HG02759 (cell line): ENCODE data around the gene NCR2.
"Not testable (repeated sequence)": the region's sequence is repeated elsewhere in the genome, so short reads cannot be mapped to it uniquely, and the experiment has no call there.

Experiments
- ATAC-seq: cut with Tn5 transposase; IDR thresholded peaks from one replicate; pipeline ENCODE4 v1.9.1; 2021; ENCODE audit warnings: mild to moderate bottlenecking, moderate library complexity; ENCODE audit not compliant: unreplicated experiment

NCR2 gene, protein sequence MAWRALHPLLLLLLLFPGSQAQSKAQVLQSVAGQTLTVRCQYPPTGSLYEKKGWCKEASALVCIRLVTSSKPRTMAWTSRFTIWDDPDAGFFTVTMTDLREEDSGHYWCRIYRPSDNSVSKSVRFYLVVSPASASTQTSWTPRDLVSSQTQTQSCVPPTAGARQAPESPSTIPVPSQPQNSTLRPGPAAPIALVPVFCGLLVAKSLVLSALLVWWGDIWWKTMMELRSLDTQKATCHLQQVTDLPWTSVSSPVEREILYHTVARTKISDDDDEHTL

DNA sequence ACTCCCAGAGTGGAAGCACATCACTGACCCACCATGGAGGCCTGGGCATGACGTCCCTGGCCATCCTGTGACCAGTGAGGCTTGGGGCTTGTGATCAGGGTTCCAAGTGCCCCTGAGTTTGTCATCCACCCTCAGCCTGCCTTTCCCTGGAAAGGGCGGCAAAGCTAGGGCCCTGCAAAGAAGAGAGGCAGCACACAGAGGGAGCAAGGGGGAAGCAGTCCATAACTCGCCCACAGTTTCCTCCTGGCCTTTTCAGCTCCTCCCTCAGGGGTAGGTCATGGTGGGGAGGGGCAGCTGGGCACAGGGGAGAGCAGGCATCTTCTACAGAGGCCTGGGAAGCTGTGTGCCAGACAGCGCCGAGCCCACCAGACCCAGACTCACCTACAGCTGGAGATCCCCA is at the start of gene NCR2:
TSS of gene NCR2 (plus strand) at position 313 of the 400 bp plus-strand sequence. CDS start 269 bp downstream, outside the sequence.
- no peak for ATAC-seq

DNA sequence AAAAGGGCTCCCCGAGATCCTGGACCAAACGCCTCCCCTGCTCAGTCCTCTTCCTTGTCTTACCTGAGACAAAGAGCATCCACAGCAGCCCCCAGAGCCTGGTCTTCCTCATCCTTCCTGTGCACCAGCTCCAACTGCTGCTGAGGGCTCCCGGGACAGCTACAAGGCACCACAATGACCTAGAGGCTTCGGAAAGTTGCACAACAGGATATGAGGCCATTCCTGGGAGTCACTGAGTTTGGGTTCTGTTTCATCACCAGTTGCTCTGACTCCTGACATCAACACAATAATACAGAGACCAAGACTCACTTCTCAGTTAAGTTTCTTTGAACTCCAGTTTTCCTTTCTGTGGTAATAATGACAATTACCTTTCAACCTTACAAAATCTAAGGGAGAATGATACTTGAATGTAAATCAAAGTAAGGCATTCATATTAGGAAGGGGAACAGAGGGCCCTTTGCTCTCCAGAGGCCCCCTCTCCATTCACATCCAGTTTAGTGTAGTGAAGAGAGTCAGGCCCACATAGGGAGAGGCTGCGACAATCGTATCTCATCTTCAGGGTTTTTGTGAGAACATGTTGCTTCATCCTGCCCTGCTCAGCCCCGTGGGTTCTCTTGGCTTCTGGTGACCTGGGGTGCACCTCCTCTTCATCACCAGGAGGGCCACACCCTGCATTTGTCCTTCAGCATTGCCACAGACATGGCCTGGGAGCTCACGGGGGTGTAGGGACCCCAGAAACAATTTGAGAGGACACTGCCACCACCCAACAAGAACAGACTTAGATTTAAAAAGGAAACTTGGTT is 48.7 kb upstream of the NCR2 start, which contains the start of gene TREM1:
TSS of gene TREM1 (minus strand) at position 139 of the 803 bp plus-strand sequence. CDS start at position 112, 27 bp downstream.
- no peak for ATAC-seq

DNA sequence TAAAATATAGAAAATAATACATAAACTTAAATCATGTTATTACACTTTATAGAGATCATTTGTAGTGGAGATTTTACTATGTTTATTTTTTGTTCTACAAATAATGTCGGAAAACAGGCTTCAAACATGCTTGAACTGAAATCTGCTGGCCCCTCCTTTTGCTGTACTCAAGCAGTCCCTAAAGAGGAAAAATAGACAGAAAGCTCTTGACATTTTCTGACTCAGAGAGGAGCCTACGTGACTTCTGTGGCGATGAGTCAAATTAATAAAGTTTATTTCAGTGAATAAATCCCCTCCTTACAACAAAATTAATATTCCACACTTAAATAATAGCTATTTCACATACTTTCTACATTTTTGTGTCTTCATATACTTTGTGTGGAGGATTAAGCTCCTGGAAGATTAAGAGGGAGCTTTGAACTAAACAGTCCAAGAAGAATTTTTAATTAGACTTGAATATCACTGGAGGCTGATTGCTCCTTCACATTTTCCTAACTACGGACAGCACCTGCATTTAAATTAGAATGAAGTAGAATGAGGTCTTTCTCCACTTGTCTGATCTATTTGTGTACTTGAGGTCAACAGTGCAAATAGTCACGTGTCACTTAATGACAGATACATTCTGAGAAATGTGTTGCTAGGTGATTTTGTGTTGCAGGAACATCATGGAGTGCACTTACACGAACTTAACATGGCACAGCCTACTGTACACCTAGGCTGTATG is 47.2 kb upstream of the NCR2 start:
- no peak for ATAC-seq

DNA sequence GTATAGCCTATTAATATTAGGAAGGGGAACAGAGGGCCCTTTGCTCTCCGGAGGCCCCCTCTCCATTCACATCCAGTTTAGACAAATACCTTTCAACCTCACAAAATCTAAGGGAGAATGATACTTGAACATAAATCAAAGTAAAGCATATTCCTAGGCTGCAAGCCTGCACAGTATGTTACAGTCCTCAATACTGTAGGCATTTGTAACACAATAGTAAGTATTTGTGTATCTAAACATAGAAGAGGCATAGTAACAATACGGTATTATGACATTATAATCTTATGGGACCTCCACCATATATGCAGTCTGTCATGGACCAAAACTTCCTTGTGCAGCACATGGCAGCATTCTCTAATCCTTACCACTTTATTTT is 46.7 kb upstream of the NCR2 start:
- no peak for ATAC-seq

DNA sequence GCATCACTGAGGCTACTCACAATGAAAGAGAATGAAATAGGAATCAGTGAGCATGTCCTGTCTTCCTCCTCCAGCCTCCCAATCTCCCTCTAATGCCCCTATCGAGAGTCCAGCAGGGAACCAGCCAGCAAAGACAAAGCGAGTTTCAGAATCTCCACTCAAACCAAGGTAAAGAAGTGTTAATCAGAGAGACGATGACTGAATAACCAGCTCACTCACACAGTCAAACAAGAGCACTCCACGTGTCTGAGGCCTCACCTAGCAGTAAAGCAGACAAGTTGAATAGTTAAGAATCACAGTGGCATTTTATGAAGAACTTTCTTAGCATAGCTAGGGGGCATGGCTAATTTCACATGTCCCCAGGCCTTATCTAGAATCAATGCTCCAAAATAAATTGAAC is 45.6 kb upstream of the NCR2 start:
- no peak for ATAC-seq

DNA sequence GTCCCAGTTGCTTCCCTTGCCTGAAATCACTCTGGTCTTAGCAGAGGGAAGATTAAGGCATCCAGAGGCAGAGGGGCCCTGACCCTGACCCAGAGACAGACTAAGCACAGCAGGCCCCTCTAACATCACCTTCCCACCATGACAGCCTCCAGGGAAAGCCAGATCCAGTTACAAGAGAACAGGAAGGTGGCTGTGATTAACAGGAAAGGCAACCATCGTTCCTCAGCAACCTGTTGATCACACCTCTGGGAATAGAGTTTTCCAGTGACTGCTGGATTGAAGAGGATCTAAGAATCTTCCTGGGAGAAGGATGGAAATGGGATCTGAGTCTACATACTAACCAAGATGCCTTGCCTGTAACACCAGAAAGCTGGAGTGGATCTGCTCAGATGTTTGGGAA is 43.7 kb upstream of the NCR2 start:
- no peak for ATAC-seq

DNA sequence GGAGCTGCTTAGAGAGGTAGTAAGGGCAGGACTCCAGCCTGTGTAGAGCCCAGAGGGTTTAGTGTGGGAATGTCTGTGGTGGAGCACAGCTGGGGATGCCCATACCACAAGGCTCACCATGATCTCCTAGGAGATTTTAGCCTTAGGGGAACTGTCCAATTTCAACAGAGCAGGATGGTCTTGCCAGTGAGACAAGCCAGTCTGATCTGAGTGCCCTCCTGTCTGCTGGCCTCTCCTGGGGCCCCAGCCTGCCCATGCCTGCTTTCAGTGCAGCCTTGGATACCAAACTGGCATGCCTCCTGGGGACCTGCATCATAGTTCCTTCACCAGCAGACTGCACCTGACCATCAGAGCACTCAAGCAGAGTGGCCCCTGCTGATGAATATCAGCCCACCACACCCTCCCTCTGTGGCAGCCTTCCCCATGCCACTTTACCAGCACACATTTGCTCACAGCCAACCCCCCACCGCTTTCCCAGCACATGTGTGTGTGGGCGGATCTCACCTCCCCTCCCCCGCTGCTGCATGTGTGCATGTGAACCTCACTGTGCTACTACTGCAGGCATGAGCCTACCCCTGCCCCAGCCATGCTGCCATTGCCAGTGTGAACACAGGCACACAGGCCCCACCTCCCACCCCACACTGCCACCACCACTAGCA is 41.1 kb upstream of the NCR2 start:
- no peak for ATAC-seq

DNA sequence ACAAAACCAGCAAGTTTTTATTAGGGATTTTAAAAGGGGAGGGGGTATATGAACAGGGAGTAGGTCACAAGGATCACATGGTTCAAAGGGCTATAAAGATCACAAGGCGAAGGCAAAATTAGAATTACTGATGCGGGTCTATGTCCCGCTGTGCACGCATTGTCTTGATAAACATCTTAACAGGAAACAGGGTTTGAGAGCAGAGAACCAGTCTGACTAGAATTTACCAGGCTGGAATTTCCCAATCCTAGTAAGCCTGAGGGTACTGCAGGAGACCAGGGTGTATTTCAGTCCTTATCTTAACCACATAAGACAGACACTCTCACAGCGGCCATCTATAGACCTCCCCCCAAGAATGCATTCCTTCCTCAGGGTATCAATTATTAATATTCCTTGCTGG is 38.2 kb upstream of the NCR2 start:
- not testable (repeated sequence) for ATAC-seq

DNA sequence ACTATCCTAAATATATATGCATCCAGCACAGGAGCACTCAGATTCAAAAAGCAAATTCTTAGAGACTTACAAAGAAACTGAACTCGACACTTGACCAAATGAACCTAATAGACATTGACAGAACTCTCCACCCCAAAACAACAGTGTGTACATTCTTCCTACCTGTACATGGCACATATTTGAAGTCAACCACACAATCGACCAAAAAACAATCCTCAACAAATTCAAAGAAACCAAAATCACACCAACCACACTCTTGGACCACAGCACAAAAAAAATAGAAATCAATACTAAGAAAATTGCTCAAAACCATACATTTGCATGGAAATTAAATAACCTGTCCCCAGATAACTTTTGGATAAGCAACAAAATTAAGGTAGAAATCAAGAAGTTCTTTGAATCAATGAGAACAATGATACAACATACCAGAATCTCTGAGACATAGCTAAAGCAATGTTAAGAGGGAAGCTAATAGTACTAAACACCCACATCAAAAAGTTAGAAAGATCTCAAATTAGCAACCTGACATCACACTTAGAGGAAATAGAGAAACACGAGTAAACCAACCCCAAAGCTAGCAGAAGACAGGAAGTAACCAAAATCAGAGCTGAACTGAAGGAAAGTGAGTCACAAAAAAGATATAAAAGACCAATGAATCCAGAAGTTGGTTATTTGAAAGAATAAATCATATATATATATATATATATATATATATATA is 36.5 kb upstream of the NCR2 start:
- no peak for ATAC-seq

DNA sequence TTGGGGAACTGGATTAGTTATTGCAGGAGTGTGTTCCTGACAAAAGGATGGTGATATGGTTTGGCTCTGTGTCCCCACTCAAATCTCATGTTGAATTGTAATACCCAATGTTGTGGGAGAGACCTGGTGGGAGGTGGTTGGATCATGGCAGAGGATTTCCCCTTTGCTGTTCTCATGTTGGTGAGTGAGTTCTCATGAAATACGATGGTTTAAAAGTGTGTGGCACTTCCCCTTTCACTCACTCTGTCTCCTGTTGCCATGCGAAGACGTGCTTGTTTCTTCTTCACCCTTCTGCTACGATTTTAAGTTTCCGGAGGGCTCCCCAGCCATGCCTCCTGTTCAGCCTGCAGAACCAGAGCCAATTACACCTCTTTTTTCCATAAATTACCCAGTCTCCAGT is 32.8 kb upstream of the NCR2 start:
- no peak for ATAC-seq

DNA sequence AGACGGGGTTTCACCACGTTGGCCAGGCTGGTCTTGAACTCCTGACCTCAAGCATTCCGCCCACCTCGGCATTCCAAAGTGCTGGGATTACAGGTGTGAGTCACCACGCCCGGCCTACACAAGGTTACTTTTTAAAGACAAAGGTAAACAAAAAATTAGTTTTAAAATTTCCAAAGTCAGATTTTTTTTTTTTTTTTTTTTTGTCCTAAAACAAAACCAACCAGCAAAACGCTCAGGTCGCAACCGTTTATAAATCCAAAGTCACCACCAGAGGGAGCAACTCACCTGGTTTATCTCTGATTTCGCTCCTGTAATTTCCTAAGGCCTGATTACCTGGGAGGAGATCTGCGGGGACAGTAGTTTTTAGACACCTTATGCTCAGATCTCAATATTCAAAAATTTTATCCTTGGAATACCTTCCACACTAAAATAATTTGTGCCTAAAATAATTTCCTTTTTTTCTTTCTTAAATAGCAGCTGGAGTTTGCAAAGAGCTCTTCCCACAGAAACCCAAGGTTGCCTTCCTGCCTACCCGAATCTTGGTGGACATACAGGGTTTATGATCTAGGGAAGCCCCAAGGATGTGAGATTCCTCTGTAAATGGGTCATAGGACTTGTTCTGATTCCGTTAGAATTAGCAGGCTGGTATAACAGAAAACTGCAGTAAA is 29.1 kb upstream of the NCR2 start:
- no peak for ATAC-seq

DNA sequence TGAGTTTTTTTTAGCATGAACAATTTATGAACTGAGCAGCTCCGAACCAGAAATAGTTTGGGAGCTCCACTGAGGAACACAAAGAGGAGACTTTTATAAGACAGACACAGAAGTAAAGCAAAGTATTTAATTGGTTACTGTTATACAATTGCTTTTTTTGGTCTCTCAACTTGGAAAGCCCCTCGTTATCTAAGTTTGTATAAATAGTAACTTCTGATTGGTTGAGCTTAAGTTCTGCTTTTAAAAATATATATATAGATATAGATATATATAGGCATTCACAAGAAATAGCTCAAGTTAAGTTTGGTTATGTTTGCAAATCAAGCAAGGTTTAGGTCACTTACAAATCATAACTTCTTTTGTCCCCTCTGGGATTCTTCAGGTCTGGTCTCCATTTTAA is 20.2 kb upstream of the NCR2 start:
- no peak for ATAC-seq

DNA sequence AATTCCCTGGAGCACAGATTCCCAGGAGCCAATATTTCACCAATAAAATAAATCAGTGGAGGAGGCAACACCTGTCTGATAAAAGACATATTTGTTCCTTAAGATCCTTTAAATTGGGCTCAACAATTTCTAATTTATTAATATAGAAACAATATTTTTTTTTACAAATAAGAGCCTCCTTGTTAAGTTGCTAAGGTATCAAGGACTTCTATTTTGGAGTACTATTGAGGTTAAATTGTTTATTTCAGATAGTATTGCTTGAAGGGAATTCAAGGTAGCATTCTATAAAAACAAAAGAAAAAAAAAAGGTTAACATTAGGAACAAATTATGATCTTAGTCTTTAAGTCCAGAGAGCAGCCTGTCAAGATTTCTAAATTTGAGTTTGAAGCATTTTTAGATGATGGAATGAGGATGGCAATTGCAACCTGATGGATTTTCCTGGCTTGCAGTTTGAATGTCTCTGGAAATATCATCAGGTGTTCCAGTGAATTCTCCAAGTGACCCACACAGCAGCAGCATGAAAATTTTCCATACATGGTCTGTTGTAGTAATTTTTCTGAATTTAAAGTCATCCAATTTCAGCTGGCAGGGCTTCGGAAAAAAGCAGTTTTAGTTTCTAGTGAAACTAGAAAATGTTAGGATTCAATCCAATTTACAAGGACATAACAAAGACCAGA is 19.3 kb upstream of the NCR2 start:
- ATAC-seq, result no peak

DNA sequence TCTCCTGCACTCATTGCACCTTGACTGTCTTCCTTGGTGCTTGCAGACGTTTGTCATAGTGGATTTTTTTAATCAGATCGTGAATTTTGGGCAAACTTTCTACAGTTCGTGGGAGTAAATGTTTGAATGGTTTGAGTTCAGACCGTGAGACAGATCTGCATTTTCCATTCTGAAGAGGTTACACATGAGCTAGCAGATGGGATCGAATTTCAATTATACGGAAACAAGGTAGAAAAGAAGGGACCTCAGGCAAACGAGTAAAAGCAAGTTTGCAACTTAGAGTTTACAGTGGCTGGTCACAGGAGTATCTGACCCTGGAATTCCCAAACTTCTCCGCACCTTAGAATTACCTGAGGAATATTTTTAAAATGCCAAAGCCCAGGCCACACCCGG is 17.2 kb upstream of the NCR2 start:
- no peak for ATAC-seq

DNA sequence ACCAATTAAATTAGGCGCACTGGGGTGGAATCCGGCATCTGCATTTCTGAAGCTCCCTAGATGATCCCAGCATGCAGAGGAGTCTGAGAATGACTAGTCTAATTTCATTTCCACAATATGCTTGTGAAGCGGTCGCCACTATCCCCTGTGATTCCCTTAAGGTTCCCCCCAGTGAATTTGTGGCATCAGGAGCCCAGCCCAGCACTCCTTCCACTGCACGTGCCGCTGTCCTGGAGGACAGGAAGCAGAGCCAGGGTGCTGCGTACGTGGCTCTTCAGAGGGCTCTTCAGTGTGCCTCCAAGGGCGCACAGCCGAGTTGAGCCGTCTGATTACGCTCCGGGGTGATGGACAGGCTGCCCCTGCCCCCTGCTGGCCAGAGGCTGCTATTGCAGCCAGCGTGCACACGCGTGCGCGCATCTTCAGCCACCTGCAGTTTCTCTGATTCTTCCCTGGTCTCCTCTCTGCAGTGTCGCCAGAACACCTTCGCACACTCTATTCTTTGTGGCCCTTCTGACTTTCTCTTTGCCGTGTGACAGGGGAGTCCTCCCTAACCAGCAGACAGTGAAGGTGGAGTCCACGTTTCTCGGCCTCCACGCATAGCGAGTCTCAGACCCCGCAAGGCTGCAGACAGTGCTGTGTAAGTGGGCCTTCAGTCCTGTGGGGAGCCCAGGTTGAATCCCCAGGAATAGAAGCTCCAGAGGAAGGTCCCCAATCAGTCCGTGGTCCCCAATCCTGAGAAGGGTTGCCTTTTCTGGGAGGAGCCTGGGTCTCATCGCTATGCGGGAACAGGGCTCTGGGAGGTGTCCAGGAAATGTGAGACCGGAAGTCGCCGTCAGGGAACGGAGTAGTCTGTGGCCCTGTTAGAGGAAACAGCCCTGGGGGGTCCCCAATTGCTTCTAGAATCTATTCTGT is 16.5 kb upstream of the NCR2 start:
- peak; percentile 93 for ATAC-seq

DNA sequence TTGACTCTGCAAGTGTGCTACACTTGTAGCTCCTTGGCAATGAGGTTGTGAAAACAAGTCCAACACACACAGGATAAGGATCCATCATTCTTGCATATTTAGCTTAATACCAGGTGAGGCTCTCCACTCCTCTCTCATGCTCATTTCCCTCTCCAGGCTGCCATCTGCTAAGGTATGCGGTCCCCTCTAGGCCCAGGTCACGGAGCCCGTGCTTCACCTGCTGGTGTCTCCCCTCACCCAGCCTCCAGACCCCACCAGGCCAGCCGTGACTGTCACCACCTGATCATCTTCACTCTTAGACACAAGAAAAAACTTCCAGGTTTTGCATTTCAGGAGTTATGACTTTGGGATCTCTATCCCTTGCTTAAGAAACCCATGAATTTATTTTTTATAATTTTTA is 14.2 kb upstream of the NCR2 start:
- ATAC-seq, result no peak

DNA sequence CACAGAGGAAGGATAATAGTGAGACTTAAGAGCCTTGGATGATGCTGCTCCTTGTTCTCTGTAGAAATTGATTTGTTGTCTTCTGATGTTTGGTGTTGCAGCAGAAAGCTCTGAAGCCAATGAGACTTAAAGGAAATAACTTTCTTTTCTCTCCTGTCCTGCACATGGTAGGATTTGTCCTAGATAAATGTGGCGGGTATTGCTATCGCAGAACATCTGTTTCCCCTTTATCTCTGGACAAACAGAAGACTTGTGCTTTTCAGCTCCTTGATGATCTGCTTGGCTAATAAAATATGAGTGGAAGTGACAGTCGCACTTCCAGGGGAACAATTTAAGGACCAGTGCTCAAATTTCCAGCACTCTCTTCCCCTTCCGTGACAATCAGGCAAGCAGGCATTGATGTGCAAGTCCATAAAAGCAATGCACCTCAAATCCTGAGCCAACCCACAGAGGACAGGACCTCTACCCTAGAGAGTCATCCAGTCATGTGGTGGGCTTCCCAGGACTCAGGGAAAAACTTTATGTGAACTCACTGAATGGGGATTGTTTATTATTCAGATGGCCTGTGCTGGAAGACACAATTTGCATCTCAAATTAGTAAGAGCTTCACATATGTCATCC is 9.9 kb upstream of the NCR2 start:
- no peak for ATAC-seq

DNA sequence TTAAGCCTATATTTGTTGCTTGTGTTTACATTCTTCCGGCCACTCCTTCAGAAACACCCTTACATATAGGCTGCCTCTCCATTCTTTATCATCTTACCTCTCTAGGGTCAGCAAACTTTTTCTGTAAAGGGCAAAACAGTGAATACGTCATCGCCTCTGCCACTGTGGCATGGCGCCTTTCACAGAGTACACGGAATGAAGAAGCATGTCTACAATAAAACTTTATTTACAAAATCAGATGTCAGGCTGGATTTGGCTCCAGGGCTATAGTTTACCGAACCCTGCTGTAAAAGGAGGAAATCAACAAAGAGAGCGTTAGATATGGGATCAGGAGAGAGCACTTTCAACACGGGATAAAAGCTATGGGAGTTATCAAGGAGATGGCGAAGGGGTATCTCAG is 9.3 kb upstream of the NCR2 start:
- no peak for ATAC-seq
